Stimulated activated CD4-positive, alpha-beta T cell treated with anti-CD3 and anti-CD28 coated beads, Interleukin-1b, Interleukin-23, amount 100 ng/mL, for 48 hours (primary cell): ENCODE measurements around the gene DGKH.
"Not testable (repeated sequence)": the region's sequence is repeated elsewhere in the genome, so short reads cannot be mapped to it uniquely, and the experiment has no call there.

ENCODE experiments used
- DNase-seq: peaks from one replicate; pipeline ENCODE4 v3.0.0-alpha.2; 2020

DGKH gene

DNA sequence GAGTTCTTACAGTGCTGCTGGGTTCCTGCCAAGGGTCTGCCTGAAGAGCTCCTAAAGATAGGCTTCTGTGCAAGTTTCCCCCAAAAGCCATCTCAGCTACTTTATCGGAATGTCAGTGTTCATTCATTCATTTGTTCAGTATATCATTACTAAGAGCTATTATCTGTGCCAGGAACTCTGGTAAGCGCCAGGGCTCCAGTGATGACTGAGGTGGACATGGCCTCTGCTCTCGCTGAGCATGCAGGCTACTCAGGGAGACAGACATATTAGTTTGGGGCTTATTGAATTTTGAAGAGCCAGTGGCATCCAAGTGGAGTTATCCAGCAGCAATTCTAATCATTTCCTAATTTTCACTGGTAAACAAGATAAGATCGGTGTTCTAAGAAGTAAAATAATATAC, 65.8 kb downstream of the DGKH start:
- DNase-seq, result no peak

GRCh38 chr13:42114912-42115311, 66.5 kb downstream of the DGKH start:
- DNase-seq, result no peak

DNA sequence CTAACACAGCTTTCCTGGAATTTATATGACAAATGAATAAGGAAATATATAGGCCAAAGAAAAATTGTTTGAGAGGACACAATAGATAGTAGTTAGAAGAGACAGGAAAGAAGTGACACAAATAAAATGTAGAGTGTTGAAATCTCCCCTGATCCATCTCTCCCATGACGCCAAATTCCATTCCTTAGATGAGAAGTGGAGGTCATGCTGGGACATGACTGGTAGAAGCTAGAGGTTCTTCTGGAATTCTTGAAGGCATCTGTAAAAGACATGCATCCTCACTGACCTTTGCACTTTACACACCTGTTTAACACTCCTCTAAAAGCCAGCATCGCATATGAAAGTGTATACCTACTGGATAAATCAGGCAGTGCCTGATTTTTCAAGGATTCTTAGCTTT, 67.8 kb downstream of the DGKH start:
- DNase-seq, result no peak

DNA sequence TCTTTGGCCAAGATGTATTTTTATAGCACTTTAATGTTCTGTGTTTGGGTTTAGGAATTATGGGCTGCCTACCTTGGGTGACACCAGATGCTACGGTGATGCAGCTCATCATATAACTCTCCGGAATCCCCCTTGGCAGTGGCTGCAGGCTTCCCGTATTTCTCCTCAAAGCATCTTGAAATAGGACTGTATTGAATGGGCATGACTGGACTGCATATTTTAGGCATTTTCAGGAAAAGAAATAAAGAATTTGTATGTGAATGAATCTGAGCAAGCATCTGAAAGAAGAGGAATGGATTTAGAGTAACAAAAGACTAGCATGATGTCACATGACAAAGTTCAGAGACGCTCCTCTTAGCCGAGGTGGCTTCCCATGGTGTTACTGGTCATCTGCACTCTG, 70.6 kb downstream of the DGKH start:
- DNase-seq, result no peak

DNA sequence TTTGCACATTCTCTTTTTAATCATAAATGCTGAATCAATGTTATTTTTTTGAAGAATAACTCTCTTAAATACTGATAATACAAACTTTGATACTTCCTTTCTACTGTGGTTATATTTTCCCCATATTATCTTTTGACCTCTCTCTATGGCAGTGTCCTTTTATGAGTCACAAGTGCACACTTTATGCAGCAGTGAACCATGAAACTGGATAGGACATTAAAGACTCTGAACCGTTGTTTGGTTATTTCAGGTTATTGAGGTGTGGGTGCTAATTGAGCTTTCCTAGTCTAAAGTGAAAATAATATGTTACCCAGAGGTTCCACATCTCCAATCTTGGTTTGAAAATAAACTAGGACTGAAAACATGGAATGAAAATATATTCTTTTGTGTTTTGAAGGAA, 71.4 kb downstream of the DGKH start:
- no peak for DNase-seq

DNA sequence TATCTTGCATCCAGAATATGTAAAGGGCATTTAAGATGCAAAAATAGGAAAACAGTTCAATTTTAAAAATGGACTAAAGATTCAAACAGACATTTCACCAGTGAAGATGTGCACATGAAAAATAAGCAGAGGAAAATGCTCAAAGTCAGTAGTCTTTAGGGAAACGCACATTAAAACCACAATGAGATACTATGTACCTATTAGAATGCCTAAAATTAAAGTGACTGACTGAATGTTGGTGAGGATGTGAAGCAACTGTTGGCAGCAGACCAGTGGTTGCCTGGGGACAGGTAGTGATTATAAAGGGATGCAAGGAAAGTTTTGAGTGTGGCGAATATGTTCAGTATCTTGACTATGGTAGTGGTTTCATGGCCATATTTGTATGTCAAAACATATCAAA, 75.2 kb downstream of the DGKH start:
- no peak for DNase-seq

DNA sequence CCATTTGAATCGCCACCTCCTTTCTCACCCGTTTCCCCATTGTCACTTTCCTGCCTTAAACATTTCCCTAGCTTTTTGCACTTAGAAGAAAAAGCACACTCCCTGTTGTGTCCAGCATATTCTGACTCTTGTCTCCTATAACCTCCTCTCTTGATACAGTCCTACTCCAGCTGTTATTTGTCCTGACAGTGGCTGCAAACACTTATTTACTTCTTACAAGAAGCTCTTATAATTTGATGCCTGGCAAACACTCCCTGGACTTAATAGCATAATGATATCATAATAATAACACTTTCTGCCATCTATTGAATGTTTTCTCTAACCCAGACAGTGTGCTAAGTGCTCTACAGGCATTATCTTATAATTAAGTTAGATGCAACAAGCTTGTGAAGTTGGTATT, 76.6 kb downstream of the DGKH start:
- no peak for DNase-seq

DNA sequence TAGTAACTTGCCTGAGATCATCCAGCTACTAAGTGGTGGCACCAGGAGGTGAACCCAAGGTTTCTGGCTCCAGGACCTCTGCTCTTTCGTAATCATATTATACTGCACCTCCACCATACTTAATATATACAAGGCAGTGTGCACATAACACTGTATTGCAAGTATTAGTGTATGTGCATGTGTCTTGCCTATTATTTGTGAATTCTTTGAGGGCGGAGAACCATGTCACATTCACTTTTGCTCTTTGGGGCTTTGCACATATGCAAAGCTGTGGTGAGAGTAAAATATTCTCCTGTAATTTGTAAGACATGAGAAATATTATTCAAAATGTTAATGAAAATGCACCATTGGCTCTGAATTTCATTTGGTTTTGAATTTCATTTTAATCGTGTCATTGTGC, 78.6 kb downstream of the DGKH start:
- DNase-seq, result no peak

GRCh38 chr13:42129033-42129432, 80.6 kb downstream of the DGKH start:
- no peak for DNase-seq

GRCh38 chr13:42136518-42136917, 88.1 kb downstream of the DGKH start:
- DNase-seq, result no peak

DNA sequence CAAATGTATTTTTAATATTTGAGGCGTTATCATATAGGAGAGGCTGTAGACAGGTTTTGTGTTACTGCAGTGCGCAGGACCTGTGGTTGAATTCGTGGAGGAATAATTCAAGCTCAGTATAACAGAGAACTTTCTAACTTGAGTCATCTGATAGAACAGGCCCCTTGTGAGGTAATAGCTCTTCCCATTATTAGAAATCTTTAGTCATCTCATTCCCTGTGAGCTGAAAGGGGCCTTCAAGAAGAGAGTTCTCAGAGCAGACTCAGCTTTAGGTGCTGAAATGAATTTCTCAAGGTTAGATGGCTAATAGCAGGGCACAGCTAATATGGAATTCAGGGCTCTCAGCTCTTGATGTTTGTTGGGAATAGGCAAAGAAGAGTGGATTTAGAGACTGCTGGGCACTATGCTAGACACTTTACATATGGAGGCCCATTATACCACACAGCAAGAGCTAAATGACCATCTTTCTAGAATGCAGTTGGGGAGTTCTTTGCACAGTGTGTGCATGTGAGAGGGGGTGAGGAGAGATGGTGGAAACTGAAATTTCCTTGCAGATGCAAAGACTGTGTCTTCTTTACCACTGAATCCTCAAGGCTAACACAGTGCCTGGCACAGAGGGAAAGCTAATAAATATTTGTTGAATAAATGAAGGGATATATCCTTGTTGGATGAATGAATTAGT, 89.5 kb downstream of the DGKH start:
- DNase-seq, result no peak

- no peak for DNase-seq
Observed at GRCh38 chr13:42140494-42140893, 92.0 kb downstream of the DGKH start.

DNA sequence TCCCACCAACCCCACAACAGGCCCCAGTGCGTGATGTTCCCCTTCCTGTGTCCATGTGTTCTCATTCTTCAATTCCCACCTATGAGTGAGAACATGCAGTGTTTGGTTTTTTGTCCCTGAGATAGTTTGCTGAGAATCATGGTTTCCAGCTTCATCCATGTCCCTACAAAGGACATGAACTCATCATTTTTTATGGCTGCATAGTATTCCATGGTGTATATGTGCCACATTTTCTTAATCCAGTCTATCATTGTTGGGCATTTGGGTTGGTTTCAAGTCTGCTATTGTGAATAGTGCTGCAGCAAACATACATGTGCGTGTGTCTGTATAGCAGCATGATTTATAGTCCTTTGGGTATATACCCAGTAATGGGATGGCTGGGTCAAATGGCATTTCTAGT, 92.6 kb downstream of the DGKH start:
- not testable (repeated sequence) for DNase-seq

- DNase-seq, result no peak
Observed at GRCh38 chr13:42146359-42146758, 97.9 kb downstream of the DGKH start.

- no peak for DNase-seq
Observed at GRCh38 chr13:42148538-42148937, 100.1 kb downstream of the DGKH start.

DNA sequence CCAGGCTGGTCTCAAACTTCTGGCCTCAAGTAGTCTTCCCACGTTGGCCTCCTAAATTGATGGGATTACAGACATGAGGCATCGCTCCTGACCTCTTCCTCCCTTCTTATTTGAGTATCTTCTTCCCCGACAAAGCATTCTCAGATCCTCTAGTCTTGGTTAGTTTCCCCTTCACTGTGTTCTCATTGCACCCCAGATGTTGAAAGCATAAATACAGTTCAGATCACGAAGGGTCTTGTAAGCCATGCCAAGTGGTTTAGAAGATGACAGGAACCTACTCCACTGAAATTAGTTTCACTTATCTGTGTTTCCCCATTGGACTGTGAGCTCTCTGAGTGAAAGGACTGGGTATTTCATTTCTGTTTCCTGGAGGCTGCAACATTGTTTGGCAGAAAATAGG, 100.7 kb downstream of the DGKH start:
- DNase-seq, result no peak

DNA sequence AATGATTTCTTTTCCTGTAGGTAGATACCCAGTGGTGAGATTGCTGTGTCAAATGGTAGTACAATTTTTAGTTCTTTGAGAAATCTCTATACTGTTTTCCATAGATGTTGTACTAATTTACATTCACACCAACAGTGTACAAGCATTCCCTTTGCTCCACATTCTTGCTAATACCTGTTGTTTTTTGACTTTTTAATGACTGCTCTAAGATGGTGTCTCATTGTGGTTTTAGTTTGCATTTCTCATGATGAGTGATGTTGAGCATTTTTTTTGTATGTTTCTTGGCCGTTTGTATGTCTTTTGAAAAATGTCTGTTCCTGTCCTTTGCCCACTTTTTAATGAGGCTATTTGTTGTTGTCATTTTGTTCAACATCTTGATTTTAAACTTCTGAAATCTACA, 103.3 kb downstream of the DGKH start:
- no peak for DNase-seq

- no peak for DNase-seq
Observed at GRCh38 chr13:42152495-42152894, 104.0 kb downstream of the DGKH start.

DNA sequence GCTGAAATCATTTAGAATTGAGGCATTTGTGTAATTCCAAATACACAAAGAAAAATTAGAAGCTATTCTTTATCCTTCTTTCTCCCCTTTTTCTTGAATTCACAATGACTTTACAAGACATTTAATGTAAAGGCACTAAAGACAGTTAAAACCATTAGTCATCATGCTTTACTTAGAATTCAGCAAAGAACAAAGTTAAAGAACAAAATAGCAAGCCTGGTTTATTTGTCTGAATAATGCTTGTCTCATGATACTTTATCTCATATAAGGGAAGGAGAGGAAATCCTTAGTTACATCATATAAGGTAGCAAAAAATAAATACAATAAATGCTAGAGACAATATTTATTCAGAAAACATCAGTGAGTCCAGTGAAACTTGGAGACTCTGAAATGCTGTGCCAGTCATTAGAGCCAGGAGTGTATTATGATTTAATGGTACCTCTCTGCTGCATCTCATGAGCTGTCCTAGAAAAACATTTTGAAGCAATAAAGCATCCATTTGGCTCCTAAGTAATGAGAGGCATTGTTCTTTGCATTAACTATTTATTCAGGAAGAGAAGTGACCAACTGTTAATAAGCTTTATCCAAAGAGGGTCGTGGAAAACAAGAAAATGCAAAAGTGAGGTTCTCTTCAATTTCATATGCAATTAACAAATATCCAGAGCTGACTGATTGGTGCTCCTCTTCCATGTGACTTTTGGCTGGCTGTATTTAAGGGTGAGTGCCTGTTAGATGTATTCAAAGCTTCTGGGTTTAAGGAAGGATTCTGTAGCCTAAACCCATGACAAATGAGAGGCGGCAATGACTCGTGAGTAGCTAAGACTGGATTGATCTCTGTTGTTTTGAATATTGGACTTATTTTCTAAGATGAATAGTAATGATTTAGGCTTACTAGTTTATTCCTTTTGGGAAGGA, 105.0 kb downstream of the DGKH start:
- no peak for DNase-seq

GRCh38 chr13:42155251-42155650, 106.8 kb downstream of the DGKH start:
- no peak for DNase-seq

DNA sequence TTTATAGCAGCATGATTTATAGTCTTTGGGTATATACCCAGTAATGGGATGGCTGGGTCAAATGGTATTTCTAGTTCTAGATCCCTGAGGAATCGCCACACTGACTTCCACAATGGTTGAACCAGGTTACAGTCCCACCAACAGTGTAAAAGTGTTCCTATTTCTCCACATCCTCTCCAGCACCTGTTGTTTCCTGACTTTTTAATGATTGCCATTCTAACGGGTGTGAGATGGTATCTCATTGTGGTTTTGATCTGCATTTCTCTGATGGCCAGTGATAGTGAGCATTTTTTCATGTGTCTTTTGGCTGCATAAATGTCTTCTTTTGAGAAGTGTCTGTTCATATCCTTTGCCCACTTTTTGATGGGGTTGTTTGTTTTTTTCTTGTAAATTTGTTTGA, 114.9 kb downstream of the DGKH start:
- DNase-seq, result not testable (repeated sequence)

DNA sequence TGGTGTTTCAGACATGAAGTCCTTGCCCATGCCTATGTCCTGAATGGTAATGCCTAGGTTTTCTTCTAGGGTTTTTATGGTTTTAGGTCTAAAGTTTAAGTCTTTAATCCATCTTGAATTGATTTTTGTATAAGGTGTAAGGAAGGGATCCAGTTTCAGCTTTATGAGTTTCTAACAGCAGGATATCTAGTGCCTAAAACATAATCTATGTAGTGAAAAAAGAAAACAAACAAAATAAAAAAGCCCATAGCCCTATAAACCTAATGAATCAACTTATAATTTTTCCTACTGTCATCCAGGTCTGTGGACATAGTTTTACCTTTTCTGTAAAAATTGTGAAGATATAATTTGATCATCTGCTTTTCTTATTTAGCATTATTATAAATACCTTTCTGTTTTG, 115.5 kb downstream of the DGKH start:
- not testable (repeated sequence) for DNase-seq

GRCh38 chr13:42164557-42165125, 116.2 kb downstream of the DGKH start:
- DNase-seq, result no peak

GRCh38 chr13:42168496-42168895, 120.0 kb downstream of the DGKH start:
- no peak for DNase-seq
